Stimulated activated CD8-positive, alpha-beta memory T cell treated with anti-CD3 and anti-CD28 coated beads, Interleukin-7, amount 100 ng/mL, for 4 hours (primary cell): ENCODE data around the gene CEP72.
"Not testable (repeated sequence)": the region's sequence is repeated elsewhere in the genome, so short reads cannot be mapped to it uniquely, and the experiment has no call there.

Experiments used
- DNase-seq, 2 donors: peaks; one replicate each; pipeline ENCODE4 v3.0.0-alpha.2; 2020; ENCODE audit warnings: low read depth in 2 of 2

The CEP72 gene

DNA sequence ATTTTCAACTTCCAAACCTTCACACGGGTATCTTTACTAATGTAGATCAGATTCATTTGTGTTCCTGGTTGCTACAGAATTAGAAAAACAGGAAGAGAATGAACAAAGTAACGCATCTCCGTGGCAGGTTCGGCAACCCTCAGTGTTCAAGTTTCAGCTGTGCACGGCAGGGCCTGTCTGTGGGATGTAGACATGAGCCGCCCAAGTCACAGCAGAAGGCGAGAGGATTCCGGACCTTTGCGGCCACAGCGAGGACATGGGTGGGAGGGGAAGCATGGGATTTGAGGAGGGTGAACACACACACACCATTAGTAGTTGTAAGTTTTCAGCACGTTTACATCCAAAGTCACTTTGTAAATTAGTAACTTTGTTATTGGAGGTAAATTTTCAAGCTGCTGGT, 31.7 kb upstream of the CEP72 start:
- no peak for DNase-seq

- DNase-seq: no peak
These were observed 30.9 kb upstream of the CEP72 start for GRCh38 chr5:581266-581665.

- no peak for DNase-seq
These were observed 30.2 kb upstream of the CEP72 start for GRCh38 chr5:581941-582340.

GRCh38 chr5:582445-582844, 29.7 kb upstream of the CEP72 start:
- DNase-seq: not testable (repeated sequence)

- DNase-seq: no peak
These were observed 29.1 kb upstream of the CEP72 start for GRCh38 chr5:582936-583635.

DNA sequence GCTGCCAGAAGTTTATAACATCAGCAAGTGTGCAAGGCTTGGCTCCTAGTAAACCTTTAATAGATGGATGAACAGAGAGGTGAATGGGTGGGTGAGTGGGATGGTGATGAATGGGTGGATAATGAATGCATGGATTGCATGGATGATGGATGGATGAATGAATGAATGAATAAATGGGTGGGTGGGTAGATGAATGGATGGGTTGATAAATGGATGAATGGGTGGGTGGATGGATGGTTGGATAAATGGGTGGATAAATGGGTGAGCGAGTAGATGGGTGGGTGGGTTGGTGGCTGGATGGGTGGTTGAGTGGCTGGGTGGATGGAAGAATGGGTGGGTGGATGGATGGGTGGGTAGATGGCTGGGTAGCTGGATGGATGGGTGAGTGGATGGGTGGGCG, 28.5 kb upstream of the CEP72 start:
- DNase-seq: no peak

DNA sequence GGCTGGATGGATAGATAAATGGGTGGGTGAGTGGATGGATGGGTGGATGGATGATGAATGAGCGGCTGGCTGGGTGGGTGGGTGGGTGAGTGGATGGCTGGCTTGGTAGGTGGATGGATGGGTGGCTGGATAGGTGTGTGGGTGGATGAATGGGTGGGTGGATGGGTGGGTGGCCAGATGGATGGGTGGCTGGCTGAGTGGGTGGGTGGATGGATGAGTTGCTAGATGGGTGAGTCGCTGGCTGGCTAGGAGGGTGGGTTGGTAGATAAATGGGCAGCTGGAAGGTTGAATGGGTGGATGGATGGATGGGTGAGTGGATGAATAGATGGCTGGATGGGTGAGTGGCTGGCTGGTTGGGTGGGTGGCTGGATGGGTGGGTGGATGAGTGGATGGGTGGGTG, 27.9 kb upstream of the CEP72 start:
- DNase-seq: no peak

DNA sequence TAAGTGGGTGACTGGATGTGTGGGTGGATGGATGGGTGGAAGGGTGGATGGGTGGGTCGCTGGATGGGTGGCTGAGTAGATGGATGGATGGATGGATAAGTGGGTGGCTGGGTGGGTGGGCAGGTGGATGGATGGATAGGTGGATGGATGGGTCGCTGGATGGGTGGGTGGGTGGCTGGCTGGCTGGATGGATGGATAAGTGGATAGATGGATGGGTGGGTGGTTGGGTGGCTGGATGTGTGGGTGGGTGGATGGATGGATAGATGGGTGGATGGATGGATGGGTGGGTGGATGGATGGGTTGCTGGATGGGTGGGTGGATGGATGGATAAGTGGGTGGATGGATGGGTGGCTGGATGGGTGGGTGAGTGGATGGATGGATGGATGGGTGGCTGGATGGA, 27.3 kb upstream of the CEP72 start:
- no peak for DNase-seq

- no peak for DNase-seq
These were observed 26.6 kb upstream of the CEP72 start for GRCh38 chr5:585556-585955.

- no peak for DNase-seq
These were observed 26.0 kb upstream of the CEP72 start for GRCh38 chr5:585962-586628.

GRCh38 chr5:586751-587285, 25.3 kb upstream of the CEP72 start:
- DNase-seq: no peak

DNA sequence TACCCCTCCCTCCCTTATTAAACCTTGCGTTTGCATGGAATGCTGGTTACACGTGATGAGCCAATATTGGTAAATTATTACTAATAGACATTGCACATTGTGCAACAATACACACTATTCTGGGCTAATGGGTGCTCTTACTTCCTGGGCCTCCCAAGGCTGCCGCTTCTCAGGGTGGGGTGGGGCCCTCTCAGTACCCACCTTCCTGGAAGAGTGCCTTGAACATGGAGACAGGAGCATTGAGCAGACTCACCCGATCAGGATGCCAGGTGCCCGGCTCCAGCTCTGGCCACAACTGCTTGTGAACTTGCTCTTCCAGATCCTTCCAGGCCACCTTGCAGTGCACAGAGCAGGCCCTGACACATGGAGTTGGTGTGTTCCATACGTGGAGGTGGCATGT, 24.7 kb upstream of the CEP72 start:
- no peak for DNase-seq

DNA sequence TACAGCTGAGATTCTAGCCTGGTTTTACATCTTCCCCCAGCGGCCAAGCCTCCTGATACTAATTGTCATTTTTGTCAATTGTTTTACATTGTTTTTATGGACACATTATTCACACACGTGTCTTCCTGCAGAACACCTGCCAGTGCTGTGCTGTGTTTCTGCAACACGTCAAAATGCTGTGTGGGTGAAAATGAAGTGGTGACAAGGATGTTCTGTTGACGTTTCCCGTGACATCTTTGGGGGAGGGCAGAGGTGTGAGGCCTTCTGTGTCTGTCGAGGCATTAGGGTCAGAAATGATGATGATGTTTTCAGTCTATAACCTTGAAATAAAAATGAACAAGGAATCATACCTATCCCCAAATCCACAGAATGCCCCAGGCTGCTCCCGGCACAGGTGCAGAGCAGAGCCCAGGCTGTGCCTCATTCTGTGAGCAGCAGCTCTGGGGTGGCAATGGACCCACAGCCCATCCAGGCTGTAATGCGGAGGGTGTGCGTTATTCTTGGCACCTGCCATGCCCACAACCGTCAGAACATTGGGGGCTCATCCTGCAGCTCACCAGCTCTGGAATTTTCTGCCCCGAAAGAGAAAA, 23.6 kb upstream of the CEP72 start:
- DNase-seq: no peak

- no peak for DNase-seq
These were observed 23.0 kb upstream of the CEP72 start for GRCh38 chr5:589173-589572.

- no peak for DNase-seq
These were observed 22.6 kb upstream of the CEP72 start for GRCh38 chr5:589588-589987.

DNA sequence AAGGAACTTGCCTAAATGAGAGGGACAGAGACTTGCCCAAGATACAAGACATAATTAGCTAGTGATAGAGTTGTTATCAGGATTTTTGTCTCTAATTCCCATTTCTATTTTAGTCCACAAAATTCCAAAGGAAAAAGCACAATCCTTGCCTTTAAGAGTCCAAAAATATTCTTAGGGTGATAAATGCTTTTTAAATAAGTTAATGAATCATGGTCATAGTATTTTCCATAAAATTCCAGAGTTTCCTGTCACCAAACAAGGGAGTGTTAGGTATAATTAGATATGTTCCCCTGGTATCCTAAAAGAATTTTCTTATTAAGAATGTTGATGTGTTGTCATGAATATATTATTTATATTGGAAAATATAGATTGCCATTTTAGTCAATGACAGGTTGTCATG, 21.8 kb upstream of the CEP72 start:
- DNase-seq: no peak

GRCh38 chr5:591746-592145, 20.4 kb upstream of the CEP72 start:
- no peak for DNase-seq

GRCh38 chr5:592158-592557, 20.0 kb upstream of the CEP72 start:
- no peak for DNase-seq

DNA sequence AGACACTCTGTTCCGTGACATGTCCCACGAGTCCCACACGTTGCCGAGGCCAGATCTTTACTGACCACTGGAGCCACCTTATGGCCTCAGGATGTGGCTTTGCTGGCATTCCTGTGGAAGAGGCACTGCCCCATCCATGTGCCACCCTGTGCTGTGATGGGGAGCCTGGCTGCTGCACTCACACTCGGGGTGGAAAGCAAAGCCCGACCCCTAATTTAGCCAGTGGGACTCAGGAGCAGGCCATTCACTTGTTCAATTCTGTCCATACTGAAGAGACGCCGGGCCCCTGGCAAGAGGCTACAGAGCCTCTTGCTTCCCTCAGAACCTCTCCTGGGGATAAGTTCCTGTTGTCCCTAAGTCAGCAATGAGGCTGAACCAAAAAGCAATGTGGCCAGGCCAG, 18.6 kb upstream of the CEP72 start:
- no peak for DNase-seq

DNA sequence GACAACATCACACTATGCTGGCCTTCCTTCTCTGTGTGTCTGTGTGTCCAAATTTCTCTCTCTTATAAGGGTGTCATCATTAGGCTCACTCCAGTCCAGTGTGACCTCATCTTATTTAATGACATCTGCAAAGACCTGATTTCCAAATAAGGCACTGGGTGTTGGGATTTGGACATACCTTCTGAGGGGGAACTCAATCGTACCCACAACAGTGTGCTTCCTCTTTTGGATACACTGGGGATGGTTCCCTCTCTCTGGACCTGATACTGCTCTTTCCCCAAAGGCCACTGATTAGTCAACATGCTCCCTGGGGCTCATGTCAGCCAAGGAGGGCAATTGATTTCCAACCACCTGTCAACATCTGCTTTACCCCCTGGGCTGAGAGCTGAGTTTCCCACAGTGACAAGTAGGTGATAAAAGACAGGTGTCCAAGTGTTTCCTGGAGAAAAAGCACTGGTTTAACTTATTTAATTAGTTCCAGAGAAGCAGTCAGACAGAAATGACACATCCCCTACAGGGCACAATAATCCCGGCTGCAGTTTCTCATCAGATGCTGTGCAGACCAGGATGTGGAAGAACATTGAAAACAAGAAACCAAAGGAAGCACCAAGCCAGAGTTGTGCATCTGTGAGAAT, 17.8 kb upstream of the CEP72 start:
- DNase-seq: no peak

- no peak for DNase-seq
These were observed 16.8 kb upstream of the CEP72 start for GRCh38 chr5:595285-595875.

DNA sequence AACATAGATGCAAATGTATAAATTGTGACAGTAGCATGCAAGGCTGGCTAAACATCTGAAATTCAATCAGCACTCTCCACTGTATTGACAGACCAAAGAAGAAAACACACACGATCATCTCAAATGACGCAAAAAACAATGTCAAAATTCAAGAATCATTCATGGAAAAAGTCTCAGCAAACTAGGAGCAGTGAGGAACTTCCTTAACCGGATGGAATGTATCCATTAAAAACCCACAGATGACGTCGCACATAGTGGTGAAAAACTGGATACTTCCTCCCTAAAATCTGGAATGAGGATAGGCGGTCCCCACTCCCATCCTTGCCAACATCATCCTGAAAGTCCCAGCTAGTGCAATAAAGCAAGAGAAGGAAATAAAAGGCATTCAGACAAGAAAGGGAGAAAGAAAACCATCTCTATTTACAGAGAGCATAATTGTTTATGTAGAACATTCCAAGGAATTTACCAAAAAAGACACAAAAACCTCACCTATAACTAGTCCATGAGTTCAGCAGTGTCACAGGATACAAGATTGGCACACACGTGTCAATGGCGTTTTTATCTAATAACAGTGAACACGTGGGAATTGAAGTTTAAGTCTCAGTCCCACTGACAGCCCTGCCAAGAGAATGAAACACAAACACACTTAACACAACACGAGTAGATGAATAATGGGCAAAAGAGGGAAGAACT, 14.1 kb upstream of the CEP72 start:
- DNase-seq: no peak
